Spinal cord (tissue), 10 donors: ENCODE results near the gene TMC6. TPM values are rescaled to one million over a fixed set of nuclear protein-coding genes. Genes with fewer than 3 reads are reported as not detected.
"Not testable (repeated sequence)": the region's sequence is repeated elsewhere in the genome, so short reads cannot be mapped to it uniquely, and the experiment has no call there.

Source experiments
- DNase-seq, 6 donors: peaks; one replicate each; pipeline versions ENCODE4 v3.0.0 to v3.0.0-alpha.2; 2013 to 2015; ENCODE audit warnings: low spot score in 6 of 6, low read depth in 4 of 6
- H3K27ac ChIP-seq: one replicate; pipeline ENCODE4 v1.5.1; 2013; ENCODE audit warnings: low read depth, low read length, control low read depth
- H3K27me3 ChIP-seq: one replicate; pipeline ENCODE4 v1.6.1; 2013; ENCODE audit warnings: low read length; ENCODE audit not compliant: control insufficient read depth, insufficient read depth
- H3K36me3 ChIP-seq: one replicate; pipeline ENCODE4 v1.6.1; 2013; ENCODE audit warnings: low read length; ENCODE audit not compliant: control insufficient read depth, insufficient read depth
- H3K4me1 ChIP-seq: one replicate; pipeline ENCODE4 v1.6.1; 2013; ENCODE audit warnings: low read length; ENCODE audit not compliant: control insufficient read depth, insufficient read depth
- H3K4me3 ChIP-seq: one replicate; pipeline ENCODE4 v1.5.1; 2013; ENCODE audit warnings: low read depth, low read length, control low read depth
- H3K9me3 ChIP-seq: one replicate; pipeline ENCODE4 v1.6.1; 2013; ENCODE audit warnings: low read length; ENCODE audit not compliant: control insufficient read depth, insufficient read depth
- WGBS: methylation state at CpG from one replicate; pipeline ENCODE4 v1.1.5; 2013; ENCODE audit warnings: missing lambda C conversion rate; ENCODE audit not compliant: insufficient coverage; 5-methylcytosine and 5-hydroxymethylcytosine counted together
- polyA plus RNA-seq, 2 donors: library from polyadenylated mRNA; unstranded; fragments of 120-200 nt; gene quantifications; one replicate each; pipeline ENCODE4 v1.2.1, GENCODE V29; 2013; ENCODE audit not compliant: insufficient read length in 2 of 2
- total RNA-seq, 2 donors: library from RNA; depleted of rRNA in 1 of 2; stranded (reverse); fragments of 120-200 nt in 1 of 2; fragments of >200 nt in 1 of 2; gene quantifications; one replicate each; pipeline versions ENCODE4 v1.2.3 to v1.2.4, GENCODE V29; 2013 to 2014
- donor health status: healthy.

TMC6 gene
- total and polyA plus RNA-seq, 4 donors, result 15.2 to 33.4 (median 24.8) TPM

GRCh38 chr17:78096093-78096492 is 32.5 kb downstream of the TMC6 start:
- DNase-seq, result no peak
- 90% methylated on average over 2 of the region's 9 CpGs for WGBS
- H3K27me3 ChIP-seq, result no peaks in the 10 kb centered on the region
- no peak overlapping the region for H3K27ac ChIP-seq
- H3K36me3 ChIP-seq, result peaks cover 87% of the 10 kb centered on the region
- H3K4me1 ChIP-seq, result no peaks in the 10 kb centered on the region
- no peak overlapping the region for H3K4me3 ChIP-seq
- H3K9me3 ChIP-seq, result no peaks in the 10 kb centered on the region

- Histone ChIP-seq H3K4me1 (no peaks in the 10 kb centered on the region), H3K27ac (no peak overlapping the region), H3K4me3 (no peak overlapping the region), H3K9me3 (no peaks in the 10 kb centered on the region), H3K36me3 (peaks cover 84% of the 10 kb centered on the region), H3K27me3 (no peaks in the 10 kb centered on the region)
- DNase-seq, result no peak
- 92% methylated on average over 6 of the region's 6 CpGs for WGBS
Measured at GRCh38 chr17:78095035-78095434, 33.5 kb downstream of the TMC6 start.

- no peak overlapping the region for H3K4me3 ChIP-seq
- WGBS, result 96% methylated on average over 6 of the region's 6 CpGs
- peaks cover 73% of the 10 kb centered on the region for H3K36me3 ChIP-seq
- no peak overlapping the region for H3K27ac ChIP-seq
- no peaks in the 10 kb centered on the region for H3K27me3 ChIP-seq
- DNase-seq, result no peak
- no peaks in the 10 kb centered on the region for H3K9me3 ChIP-seq
- no peaks in the 10 kb centered on the region for H3K4me1 ChIP-seq
Measured at GRCh38 chr17:78092794-78093324, 35.7 kb downstream of the TMC6 start.

GRCh38 chr17:78089576-78090281 is 38.8 kb downstream of the TMC6 start:
- 98% methylated on average over 7 of the region's 7 CpGs for WGBS
- H3K4me3 ChIP-seq, result no peak overlapping the region
- no peaks in the 10 kb centered on the region for H3K27me3 ChIP-seq
- H3K36me3 ChIP-seq, result peaks cover 61% of the 10 kb centered on the region
- no peak overlapping the region for H3K27ac ChIP-seq
- H3K4me1 ChIP-seq, result no peaks in the 10 kb centered on the region
- DNase-seq, result no peak
- H3K9me3 ChIP-seq, result no peaks in the 10 kb centered on the region

- peaks cover 59% of the 10 kb centered on the region for H3K36me3 ChIP-seq
- H3K9me3 ChIP-seq, result no peaks in the 10 kb centered on the region
- no peak for DNase-seq
- H3K27ac ChIP-seq, result no peak overlapping the region
- WGBS, result 100% methylated on average over 1 of the region's 1 CpG
- H3K4me3 ChIP-seq, result no peak overlapping the region
- H3K4me1 ChIP-seq, result no peaks in the 10 kb centered on the region
- H3K27me3 ChIP-seq, result no peaks in the 10 kb centered on the region
Measured at GRCh38 chr17:78088529-78088928, 40.0 kb downstream of the TMC6 start.

GRCh38 chr17:78086740-78087139 is 41.8 kb downstream of the TMC6 start:
- DNase-seq, result no peak
- WGBS, result 98% methylated on average over 13 of the region's 13 CpGs
- no peak overlapping the region for H3K27ac ChIP-seq

GRCh38 chr17:78082988-78083387 is 45.6 kb downstream of the TMC6 start:
- H3K27me3 ChIP-seq, result no peaks in the 10 kb centered on the region
- H3K36me3 ChIP-seq, result peaks cover 55% of the 10 kb centered on the region
- no peaks in the 10 kb centered on the region for H3K9me3 ChIP-seq
- DNase-seq, result peak in 2 of 6 donors; percentile 26 to 71
- WGBS, result 59% methylated on average over 6 of the region's 7 CpGs
- no peak overlapping the region for H3K27ac ChIP-seq
- peaks cover 5% of the 10 kb centered on the region for H3K4me1 ChIP-seq
- no peak overlapping the region for H3K4me3 ChIP-seq

More at GRCh38 chr17:78086740-78087139, 41.8 kb downstream of the TMC6 start:
- Histone ChIP-seq H3K9me3 (no peaks in the 10 kb centered on the region), H3K27me3 (no peaks in the 10 kb centered on the region), H3K4me1 (peaks cover 5% of the 10 kb centered on the region), H3K36me3 (peaks cover 52% of the 10 kb centered on the region), H3K4me3 (no peak overlapping the region)

GRCh38 chr17:78082355-78082872 is 46.1 kb downstream of the TMC6 start:
- peak in 1 of 6 donors; percentile 69 for DNase-seq
- H3K36me3 ChIP-seq, result peaks cover 56% of the 10 kb centered on the region
- H3K27me3 ChIP-seq, H3K4me1 ChIP-seq, H3K9me3 ChIP-seq, H3K4me3 ChIP-seq, H3K27ac ChIP-seq: not testable (repeated sequence)
- WGBS, result 14% methylated on average over 2 of the region's 5 CpGs

- peaks cover 5% of the 10 kb centered on the region for H3K4me1 ChIP-seq
- WGBS, result 86% methylated on average over 2 of the region's 3 CpGs
- H3K36me3 ChIP-seq, result peaks cover 52% of the 10 kb centered on the region
- no peak overlapping the region for H3K27ac ChIP-seq
- H3K9me3 ChIP-seq, result no peaks in the 10 kb centered on the region
- no peaks in the 10 kb centered on the region for H3K27me3 ChIP-seq
- H3K4me3 ChIP-seq, result no peak overlapping the region
- DNase-seq, result no peak
Measured at GRCh38 chr17:78081551-78081950, 47.0 kb downstream of the TMC6 start.

- no peak for DNase-seq
- peaks cover 5% of the 10 kb centered on the region for H3K4me1 ChIP-seq
- WGBS, result 64% methylated on average over 3 of the region's 6 CpGs
- H3K27ac ChIP-seq, result no peak overlapping the region
- H3K9me3 ChIP-seq, result no peaks in the 10 kb centered on the region
- H3K36me3 ChIP-seq, result peaks cover 56% of the 10 kb centered on the region
- no peak overlapping the region for H3K4me3 ChIP-seq
- H3K27me3 ChIP-seq, result no peaks in the 10 kb centered on the region
Measured at GRCh38 chr17:78079253-78079652, 49.3 kb downstream of the TMC6 start.
